ENCODE results near the gene TMEM89.
A peak's percentile ranks its signal among the peaks of the same experiment; 100 is the strongest.

The TMEM89 gene

DNA sequence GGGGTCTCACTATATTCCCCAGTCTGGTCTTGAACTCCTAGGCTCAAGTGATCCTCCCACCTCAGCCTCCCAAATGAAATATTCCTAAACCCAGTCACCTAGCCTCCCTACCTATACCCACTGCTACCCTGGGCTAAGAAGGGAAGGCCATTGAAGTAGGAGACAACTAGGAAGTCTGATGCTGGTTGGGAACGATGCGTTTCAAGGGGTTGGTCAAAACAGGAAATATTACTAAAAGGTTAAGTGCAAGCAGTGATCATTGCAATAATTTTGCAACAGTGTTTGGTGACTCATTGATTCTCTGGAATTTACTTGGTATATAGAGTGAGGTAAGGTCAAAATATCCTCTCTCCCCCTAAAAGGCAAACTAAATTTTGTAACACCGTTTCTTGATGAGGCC lies 7.5 kb downstream of the TMEM89 start:
- no peak for DNase-seq (ENCODE audit: low spot score)

DNA sequence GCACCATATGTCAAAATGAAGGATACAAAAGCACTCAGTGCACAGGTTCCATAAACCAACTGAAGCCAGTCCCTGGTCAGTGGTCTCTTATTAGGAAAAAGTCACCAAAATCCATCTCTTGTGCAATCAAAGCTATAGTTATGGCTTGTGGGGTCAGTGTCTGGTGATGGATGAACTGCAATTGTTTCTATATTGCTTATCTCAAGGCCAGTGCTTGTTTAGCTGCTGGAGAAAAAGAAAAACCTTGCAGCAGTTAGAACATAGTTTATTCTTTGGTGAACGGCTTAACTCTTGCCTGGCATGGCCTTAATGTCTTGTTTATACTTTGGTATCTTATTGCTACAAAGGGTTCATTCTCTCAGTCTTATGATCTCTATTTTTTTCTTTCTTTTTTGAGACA lies 9.3 kb downstream of the TMEM89 start:
- no peak for DNase-seq (ENCODE audit: low spot score)

DNA sequence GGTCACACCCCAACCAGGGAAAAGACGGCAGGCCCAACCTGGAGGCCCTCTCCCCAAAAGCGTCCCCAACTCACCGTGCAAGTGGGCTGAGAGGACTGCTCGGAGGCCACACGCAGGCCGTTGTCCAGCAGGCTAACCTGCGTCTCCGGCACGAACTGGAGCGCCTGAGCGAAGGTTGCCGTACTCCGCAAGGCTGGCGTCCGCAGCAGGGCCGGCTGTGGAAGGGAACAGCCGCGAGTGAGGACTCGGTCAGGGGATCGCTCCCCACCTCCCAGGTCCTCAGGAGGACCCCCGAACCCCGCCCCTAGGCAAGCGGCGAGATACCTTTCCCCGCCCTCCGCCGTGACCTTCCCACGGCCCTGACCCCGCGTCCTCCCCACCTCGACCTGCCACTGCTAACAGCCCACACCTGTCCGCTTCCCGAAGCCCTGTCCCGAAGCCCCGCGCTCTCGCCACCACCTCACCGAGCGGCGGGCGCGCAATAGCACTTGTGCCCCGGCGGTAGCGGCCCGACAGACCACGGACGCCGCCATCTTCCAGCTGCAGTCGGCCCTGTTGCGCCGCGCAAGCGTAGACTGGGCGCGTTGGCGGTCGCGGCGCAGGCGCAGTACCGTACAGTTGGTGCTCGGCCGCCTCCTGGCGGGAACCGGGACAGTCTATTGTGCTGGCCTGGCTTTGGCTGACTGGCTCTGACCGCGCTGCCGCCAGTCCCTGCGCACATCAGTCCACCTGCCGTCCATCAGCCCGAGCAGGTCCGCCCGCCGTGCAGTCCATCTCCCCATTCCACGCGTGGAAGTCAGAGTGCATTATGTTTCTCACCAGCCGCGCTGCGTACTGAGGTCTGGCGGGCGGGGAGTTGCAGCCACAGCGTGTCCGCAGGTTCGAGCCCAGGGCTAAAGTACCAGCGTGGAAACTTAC lies 12.2 kb downstream of the TMEM89 start, which contains the start of gene UQCRC1:
UQCRC1 (minus strand) TSS at position 559 of the 918 bp plus-strand sequence; CDS start at position 533, 26 bp downstream.
- peak; percentile 89 for DNase-seq (ENCODE audit: low spot score)

DNA sequence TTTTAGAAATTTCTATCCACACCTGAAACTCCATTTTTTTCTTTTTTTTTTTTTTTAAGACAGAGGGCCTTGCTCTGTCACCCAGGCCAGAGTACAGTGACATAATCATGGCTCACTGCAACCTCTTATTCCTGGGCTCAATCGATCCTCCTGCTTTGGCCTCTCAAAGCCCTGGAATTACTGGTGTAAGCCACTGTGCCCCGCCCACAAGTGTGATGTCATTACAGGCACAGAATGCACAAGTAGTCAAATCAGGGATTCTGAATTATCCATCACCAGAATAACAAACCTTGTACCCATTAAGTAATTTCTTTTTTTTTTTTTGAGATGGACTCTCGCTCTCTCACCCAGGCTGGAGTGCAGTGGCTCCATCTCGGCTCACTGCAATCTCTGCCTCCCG lies 14.1 kb downstream of the TMEM89 start:
- DNase-seq (ENCODE audit: low spot score), result no peak

DNA sequence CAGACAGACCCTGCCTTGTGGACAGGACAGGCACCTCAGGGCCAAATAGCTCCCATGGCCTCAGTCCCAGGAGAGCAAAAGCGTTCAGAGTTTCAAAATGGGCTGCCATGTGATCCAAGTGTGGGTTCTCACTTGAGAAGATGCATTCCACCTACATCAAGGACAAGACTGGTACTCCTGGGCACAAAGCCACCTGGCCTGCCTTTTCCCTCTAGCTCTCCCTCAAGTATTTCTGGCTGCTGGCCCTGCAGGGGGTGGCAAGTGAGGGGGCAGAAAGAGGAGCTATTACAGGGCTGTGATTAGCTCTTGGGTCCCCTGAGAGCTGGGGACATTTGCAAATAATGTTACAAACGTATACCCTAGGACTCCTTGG lies 20.0 kb downstream of the TMEM89 start:
- no peak for DNase-seq (ENCODE audit: low spot score)

DNA sequence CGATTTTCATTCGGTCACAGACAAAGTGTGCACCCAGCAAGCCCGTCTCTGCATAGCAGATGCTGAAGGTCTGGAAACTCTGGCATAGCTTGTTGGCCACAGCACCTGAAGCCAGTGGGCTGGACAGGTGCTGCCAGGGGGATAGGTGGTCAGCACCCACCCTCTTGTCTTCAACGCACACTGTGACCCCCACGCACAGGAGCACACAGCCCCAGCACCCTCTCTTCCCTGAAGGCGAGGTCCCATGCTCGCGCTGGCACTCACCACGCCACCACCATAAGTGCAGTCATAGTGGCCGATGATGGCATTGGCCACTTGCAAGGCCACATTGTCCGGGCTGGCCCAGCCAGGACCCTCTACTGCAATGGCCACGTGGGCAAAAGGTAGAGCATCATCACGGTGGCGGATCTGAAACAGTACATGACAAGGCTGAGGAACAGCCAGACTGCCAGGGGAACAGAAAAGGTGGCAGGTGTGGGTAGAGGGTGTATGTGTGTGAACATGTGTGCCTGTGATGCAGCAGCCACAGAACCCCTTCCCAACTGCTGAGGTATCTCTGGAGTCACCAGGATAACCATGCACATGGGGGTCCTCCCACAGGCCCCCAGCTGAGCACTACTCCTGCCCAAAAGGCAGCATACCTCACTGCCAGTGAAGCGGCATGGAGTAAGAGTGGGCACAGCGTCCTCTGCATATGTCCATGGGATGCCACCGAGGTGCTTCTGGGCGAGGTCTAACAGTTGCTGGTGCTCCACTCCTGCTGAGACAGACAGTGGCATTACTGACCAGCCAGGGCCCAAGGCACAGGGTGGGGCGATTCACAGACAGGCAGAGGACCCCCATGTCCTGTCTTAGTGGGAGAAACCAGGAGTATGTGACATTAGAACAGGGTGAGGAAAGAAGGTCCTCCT lies 20.6 kb downstream of the TMEM89 start:
- DNase-seq (ENCODE audit: low spot score), result no peak

DNA sequence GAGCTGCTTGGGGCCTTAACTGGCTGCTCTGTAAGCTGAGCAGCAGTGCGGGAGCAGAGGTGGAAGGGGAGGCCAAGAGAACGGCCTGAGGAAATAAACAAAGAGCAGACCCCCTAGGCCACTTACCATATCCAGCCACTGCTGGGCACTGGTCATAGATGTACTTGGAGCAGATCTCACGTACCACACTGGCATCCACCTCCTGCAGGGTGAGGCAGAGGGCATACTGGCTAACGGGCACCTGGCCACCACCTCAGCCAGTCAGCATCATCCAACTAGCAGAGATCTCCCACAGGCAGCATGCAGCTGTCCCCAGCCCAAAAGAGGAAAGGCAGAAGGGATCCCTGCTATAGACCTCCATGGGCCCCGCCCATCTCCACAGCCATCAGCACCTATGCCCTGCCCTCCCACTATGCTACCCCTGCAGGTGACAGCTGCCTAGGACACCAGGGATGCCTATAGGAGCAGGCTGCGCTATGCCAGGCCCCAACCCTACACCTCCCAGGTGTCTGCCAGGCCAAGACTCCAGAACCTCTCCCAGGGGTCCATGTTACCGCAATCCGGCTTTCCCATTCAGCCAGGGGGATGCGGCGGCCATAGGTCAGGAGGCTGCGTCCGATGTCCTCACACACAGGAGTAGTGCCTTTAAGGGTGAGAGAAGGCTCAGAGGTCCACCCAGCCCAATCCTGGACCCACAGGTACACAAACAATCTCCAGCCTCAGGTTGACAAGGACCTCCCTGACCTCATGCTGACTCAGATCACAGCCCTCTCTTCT lies 21.9 kb downstream of the TMEM89 start:
- no peak for DNase-seq (ENCODE audit: low spot score)

DNA sequence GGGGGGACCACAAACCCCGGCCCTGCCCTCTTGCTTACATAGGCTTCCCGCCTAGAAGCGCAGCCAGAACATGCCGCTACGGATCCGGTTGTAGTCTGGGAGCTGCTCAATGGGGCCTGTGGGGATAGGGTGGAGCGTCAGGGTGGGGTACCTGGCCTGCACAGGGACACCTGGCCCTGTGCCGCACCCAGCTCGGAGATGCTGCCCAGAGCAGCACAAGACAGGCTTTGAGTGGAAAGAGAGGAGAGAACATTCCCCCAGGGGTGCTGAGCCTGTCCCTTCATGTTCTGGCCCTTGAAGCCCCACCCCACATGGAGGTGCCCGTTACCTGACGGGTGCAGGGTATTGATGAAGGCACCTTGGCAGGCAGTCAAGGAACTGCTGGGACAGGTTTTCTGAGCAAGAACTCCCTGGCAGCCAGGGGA lies 22.5 kb downstream of the TMEM89 start:
- DNase-seq (ENCODE audit: low spot score), result no peak

DNA sequence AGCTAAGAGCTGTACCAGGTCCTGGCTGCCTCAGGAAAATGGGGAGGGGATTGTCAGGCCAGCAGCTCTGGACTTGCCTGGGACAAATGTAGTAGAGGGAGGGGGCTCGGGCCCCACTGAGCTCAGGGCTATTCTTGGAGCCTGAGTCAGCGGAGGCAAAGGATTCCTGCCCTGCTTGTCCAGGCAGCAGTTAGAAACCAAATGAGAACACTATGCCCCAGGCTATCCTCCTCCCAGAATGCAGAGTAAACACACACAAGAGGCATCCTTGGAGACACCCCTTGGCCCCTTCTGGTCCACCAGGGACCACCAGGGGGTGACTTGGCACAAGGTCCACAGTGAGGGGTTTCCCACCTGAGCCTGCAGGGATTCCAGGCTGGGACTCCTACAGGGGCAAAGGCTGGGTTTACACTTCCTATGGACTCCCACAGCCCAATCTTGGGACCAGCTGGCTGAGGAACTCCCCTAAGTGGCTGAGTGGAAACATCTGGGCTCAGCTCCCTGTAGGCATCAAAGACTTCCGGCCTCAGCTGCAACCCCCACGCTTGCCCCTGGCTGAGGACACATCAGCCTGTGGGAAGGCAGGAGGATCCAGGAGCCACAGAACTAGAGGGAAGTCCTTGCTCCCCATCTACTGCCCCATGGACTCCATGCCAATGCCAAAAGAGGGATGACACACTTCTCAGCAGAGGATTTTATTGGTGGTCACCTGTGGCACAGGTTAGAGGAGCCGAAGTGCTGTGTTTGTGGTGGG lies 23.1 kb downstream of the TMEM89 start:
- no peak for DNase-seq (ENCODE audit: low spot score)

DNA sequence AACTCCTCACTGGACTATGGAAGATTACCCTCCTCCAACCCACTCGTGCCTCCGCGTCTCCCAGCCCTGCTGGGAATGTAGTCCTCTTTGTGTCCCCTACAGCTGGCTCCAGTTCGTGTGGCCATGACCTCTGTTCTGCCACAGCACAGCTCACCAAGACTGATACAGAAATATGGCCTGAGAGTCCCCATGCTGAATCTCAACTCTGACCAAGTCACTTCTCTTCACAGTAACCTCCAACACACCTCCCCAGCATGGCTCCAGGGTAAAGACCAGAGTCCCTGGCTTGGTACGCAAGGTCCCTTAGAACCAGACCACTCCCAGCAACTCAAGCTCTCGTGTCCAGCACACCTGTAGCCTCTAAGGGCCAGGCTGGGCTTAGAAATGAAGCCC lies 24.2 kb downstream of the TMEM89 start:
- no peak for DNase-seq (ENCODE audit: low spot score)

DNA sequence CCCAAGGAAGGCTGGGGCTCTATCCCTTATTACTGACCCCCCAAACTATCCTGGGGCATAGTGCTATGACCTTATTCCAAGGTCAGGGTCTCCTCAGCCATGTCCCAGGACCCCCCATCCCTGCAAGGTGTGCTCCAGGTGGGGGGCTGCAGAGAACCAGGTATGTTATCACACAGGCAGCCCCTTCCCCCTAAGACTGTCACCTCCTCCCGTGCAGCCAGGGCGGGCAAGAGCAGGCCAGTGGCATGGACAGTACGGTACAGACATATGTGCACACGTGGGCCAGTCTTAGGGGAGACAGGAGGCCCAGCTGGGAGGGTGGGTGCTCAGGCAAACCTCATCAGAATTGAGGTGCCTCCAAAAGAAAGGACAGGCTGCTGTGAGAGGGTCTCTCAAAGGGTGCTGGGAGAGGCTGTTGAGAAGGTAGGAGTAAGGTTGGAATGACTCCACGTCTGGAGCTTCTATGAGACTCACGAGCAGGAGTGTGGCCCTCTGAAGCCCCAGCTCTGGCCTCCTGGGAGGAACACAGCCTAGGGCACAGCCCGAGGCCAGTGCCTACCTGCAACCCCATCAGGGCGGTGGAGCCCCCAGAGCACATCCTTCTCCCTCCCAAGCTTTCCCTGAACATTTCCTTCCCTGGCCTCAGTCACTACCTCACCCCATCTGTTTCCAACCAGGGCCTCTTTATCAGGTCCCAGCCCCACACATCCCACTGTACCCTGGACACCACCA lies 24.7 kb downstream of the TMEM89 start:
- no peak for DNase-seq (ENCODE audit: low spot score)

DNA sequence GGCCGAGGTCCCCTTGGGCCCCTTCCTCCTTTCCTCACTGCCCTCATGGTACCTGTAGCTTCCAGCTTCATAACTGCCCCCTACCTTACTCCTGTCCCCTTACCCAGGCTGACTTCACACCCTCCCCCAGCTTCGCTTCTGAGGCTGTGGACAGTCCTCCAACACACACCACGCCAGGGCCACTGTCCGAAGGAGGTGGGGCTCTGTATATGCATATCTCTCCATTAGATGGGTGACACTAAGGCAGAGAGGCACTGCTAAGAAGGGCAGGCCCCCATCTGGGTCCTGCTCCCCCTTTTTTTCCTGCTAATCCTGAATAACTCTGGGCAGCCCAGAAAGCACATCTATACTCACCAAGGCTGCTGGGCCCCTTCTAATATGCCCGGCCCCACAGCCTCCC lies 25.4 kb downstream of the TMEM89 start:
- no peak for DNase-seq (ENCODE audit: low spot score)

DNA sequence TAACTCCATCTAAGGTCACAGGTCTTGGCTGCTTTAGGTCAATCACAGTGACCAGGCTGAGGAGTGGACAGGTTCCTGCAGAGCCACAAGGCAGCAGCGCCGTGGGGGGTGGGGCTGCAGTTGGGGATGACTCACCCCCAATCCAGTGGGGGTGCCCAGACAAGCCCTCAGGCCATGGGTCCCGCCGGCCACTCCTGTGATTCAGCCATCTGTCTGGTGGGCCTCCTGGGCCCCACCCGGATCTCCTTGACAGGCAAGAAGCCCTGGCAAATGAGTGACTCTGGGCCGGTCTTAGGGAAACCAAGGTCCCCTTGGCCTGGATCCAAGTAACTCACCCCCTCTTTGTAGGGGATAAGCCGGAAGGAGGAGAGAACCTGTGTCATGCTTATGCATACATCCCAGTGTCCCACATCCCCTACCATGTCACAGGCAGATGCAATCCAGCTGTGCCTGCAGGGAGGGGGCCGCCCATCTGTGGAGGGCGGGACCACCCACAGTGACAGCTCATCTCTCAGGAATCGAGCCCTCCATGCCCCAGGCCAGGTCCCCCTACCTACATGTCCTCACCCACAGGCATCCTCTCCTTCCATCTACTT lies 25.9 kb downstream of the TMEM89 start:
- peak; percentile 20 for DNase-seq (ENCODE audit: low spot score)

DNA sequence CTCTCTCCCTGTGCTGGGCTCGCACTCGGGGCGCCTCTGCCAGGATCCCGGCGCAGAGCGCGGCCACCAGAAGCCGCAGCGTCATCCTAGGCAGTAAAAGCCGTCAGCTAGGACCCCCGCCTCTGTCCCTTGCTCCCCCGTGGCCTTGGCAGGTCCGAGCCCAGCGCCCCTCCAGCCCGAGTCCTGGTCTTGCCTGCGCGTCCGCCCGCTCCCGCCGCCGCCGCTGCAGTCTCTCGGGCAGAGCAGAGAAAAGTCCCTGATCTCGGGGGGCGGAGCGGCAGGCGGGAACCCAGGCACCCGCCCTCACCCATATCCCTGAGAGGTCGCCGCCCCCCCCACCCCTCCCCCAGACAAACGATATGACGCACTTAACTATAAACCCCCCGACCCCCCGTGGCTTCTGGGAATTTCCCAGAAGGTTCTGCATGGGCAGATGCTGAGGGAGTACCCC lies 26.5 kb downstream of the TMEM89 start, which contains the start of gene COL7A1:
COL7A1 (minus strand) TSS at position 255 of the 451 bp plus-strand sequence; CDS start at position 85, 170 bp downstream.
- DNase-seq (ENCODE audit: low spot score), result no peak

DNA sequence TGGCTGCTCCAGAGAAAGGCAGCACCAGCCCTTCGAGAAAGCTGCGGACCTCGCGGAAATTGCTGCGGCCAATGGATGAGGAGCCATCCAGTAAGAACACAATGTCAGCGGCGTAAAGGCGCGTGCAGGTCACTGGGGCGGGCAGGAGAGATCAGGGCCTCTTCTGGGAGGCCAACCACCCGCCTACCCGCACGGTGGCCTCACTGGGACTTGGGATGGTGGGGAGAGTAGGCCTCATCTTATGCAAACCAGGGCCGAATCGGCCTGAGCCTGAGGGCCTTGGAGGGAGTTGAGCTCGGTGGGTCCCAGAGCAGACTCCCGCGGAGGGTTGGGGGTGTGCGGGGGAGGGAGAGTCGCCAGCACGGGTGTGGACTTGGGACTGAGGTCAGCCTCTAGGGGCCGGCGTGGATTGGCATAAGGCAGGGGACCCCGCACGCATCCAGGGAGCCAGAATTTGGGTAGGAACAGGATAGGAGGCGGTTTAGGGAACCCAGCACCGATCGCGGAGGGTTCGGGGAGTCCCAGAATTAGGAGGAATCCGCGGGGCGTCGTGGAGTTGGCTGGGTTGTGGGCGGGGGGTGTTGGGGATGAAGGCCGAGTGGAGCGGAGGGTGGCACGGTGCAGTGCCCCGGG lies 27.0 kb downstream of the TMEM89 start:
- DNase-seq (ENCODE audit: low spot score), result peak; percentile 29

DNA sequence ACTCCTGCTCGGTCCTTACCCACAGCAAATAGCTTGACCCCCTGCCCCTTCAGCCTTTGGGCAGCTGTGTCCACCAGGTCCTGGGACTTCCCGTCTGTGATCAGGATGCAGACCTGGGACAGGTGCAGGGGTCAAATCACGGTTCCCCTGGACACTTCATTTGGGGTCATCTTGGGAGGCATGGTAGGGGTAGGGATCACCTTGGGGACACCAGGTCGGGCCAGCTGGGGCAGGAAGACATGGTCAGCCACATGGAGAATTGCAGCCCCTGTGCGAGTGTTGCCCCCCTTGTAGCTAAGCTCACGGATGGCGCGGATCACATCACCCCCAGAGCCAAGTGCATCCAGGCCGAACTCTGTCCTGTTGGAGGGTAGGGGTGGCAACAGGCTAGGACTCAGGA lies 28.2 kb downstream of the TMEM89 start:
- no peak for DNase-seq (ENCODE audit: low spot score)

DNA sequence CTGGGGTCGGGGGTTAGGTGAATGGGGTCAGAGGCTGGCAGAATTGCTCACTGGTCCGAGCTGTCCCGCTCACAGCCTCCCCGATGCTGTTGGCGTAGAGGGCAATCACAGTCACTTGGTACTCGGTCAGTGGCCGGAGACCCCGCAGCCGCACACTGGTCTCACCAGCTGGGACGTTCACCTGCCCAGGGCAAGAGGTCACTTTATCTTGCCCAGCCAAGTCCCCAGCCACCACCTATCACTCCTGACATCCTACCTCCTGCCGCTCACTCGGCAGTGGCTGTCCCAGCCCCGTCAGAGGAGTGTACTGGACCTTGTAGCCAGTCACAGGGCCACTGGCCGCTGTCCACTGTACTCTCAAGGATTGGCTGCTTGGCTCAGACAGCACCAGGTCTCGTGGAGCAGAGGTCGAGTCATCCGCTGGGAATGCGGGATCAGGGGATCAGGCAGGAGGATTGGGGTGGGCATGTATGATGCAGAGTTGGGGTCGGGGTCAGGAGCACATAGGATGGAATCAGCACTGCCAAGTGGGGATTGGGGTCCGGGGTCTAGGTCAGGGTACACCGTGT lies 29.0 kb downstream of the TMEM89 start:
- DNase-seq (ENCODE audit: low spot score), result no peak

DNA sequence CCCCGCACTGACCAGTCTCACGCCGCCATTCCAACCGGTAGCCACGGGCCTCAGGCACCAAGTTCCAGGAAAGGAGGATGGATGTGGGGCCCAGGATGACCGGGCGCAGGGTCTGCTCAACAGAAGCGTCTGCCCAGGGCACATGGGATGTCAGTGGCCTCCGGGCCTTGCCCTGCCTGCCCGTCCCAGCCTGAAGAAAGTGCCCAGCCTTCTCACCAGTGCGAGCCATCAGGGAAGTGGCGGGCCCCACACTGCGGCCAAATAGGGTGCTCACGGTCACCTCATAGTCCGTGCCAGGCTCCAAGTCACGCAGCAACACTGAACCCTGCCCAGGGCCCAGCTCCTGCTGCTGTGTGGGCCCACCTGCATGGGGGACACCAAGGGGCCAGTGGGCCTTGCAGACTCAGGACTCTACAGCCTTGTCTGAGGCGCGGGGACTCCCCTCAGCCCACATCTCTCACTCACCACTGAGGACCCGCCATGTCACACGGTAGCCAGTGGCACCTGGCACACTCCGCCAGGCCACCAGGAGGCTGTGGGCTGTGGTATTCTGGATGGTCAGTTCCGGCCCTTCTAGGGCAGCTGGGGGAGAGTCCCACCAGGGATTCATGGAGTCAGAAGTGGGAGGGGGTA lies 29.6 kb downstream of the TMEM89 start:
- DNase-seq (ENCODE audit: low spot score), result no peak

Data from SK-N-DZ (cell line).